Measurements from ENCODE around the gene DLGAP1.

The DLGAP1 gene

DNA sequence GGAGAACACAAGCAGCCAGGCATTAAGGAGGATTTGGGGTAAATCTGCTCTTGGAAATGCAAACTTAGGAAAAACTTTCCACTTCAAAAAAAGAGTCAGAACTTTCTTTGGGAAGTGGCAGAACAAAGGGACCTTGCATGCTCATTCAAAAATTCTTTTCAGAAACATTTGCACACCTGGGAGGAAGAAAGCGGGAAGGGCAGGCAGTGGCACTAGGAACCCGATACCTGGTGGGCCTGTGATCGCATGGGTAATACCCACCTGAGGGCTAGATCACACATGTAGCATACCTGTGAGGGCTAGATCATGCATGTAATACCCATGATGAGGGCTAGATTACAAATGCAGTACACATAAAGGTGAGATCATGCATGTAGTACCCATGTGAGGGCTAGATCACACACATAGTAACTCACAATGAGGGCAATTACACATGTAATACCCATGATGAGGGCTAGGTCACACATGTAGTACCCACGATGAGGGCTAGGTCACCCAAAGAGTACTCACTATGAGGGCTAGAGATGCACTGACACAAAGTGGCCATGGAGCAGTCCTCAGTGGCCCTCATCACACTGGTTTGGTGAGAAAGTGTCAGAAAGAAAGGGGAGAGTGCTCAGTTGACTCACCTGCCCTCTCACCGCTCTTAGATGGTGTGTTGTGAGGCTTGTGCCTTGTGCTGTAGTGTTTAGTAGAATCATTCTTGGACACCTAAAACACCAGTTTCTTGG lies 212.5 kb downstream of the DLGAP1 start:
- no peak for DNase-seq (ENCODE audit: low read depth, low spot score)

- DNase-seq (ENCODE audit: low read depth, low spot score) = no peak
Observed at GRCh38 chr18:4241090-4241617, 214.0 kb downstream of the DLGAP1 start.

GRCh38 chr18:4238966-4239365 lies 216.1 kb downstream of the DLGAP1 start:
- DNase-seq (ENCODE audit: low read depth, low spot score) = no peak

DNA sequence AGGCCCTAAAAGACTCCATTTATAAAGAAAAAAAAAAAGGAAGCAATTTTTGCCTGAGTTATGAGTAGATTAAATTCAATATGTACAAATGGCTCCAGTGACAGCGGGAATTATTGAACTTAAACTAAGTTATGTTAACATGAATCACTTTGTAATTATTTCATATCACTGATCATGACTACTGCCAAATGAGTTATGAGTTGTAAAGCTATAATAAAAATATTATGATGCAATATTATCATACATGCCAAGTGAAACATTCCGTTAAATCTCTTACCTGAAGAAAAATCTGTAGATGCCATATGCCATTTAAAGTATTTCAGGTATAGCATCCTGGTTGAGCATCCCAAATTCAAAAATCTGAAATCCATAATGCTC lies 217.5 kb downstream of the DLGAP1 start:
- DNase-seq (ENCODE audit: low read depth, low spot score) = no peak

DNA sequence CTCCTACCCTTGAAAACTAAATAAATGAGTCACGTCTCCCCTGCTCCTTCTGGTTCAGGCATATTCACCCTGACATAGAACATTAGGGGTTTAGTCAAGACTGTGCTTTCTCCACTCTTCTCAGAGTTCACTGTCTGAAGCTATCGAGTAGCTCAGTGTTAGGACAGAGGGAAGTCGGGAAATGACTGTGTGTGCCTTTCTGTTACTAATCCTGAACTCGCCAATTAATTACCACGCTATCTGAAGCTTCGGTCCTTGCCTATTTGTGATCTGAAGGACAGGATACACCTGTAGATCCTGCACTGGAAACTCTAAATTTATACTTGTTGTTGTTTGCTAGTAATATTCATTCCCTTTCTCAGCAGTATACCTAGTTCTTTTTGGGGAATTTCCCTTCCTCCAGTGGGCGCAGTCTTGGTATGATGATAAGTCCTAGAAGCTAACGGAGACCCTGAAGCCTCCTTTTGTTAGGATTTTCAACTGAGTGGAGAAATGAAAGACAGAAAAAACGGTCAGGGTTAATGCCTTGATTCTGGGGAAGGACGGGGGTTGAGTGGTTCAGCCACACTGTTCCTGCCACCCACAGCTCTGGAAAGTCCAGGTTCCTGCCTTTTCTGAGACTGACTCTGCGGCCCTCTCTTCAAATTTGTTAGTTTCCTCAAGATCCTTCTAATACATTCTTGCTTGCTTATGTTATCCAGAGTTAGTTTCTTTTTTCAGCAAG lies 218.0 kb downstream of the DLGAP1 start:
- DNase-seq (ENCODE audit: low read depth, low spot score) = no peak

- DNase-seq (ENCODE audit: low read depth, low spot score) = no peak
Observed at GRCh38 chr18:4233468-4233867, 221.6 kb downstream of the DLGAP1 start.

- DNase-seq (ENCODE audit: low read depth, low spot score) = no peak
Observed at GRCh38 chr18:4232656-4233055, 222.5 kb downstream of the DLGAP1 start.

DNA sequence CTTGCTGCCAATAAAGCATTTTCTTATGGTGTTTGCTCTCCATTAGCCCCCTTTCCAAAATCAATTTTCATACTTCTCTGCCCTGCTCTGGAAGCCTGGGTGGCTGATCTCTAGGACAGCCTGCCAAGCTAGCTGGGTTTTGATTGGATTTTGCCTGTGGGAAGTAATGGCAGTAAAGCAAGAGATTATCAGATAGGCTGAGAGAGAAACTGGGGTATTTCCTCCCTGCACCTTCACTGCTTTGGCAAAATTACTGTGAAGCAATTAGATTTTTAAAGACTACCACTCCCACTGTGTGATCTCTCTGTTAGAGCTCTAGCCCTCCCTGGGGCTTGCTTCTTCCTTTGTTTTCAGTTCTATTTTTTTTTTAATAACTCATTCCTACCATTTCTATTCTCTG lies 223.8 kb downstream of the DLGAP1 start:
- no peak for DNase-seq (ENCODE audit: low read depth, low spot score)

DNA sequence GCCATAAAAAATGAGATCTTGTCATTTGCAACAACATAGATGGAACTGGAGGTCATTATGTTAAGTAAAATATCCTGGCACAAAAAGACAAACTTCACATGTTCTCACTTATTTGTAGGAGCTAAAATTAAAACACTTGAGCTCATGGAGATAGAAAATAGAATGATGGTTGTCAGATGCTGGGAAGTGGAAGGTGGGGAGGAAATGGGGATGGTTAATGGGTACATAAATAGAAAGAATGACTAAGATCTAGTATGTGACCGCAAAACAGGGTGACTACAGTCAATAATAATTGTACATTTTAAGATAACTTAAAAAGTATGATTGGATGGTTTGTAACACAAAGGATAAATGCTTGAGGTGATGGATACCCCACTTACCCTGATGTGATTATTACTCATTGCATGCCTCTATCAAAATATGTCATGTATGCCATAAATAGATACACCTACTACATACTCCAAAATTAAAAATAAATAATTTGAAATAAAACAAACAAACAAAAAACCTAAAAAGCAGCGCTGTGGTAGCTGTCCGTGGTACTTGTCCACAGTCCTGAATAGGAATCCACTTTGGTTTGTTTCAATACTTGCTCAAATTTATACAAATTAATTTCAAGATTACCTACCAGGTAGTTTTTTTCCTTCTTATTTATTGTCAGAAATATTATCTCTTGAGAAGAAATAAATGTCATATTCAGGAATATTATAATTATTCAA lies 224.5 kb downstream of the DLGAP1 start:
- DNase-seq (ENCODE audit: low read depth, low spot score) = no peak

- DNase-seq (ENCODE audit: low read depth, low spot score) = no peak
Observed at GRCh38 chr18:4224031-4224704, 230.9 kb downstream of the DLGAP1 start.

GRCh38 chr18:4211111-4211837 lies 243.8 kb downstream of the DLGAP1 start:
- DNase-seq (ENCODE audit: low read depth, low spot score) = no peak

DNA sequence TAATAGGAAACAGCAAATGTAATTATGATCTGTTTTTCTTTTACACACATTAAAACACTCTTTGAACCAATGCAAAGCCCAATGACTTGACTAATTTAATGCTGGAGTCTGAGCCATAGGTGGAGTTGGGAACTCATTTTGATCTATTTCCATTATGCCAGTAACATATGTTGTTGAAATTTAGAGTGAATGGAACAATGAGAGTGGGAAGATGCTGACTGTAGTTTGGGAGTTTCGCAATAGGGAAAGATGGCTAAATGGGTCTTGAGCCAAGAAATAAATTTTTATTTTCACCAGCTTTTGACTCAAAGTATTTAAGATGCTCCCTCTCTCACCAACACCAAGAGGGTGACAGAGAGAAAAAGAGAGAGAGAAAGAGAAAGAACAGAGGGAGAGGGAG lies 246.7 kb downstream of the DLGAP1 start:
- DNase-seq (ENCODE audit: low read depth, low spot score) = no peak

DNA sequence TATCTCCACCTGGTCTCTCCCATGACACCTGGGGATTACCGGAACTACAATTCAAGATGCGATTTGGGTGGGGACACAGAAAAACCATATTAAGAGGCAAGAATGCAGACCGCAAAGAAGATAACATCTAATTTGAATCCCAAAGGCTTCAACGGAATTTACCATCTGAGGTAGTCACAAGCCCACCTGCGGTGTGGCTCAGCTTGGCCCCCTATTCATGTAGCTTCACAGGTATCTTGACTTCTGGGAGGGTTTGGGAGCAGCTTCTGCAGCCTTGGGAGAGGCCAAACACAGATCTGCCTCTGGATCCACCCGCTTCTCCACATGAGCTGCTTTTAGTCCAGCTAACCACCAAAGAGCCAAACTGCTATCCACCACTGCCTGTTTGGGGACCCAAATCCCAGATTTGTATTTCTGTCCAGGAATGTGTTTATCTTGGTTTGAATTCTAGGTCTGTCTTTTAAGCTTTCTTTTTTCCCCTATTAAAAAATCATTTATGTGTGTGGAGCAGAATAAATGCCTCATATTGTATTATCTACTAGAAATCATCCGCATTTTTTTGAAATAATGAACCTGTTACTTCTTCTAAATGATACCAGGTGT lies 247.6 kb downstream of the DLGAP1 start:
- no peak for DNase-seq (ENCODE audit: low read depth, low spot score)

DNA sequence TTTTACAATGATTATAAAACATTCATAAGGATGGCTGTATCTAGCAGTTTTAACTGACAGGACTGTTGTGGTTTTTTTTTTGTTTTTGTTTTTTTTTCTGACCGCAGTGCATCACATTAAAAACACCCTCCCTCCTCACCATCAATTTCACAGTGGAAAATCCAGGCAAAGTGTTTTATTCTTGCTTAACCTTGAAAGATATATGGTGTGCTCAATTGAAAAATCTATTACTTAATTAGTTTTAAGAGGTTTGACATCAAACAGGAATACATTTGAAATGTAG lies 250.7 kb downstream of the DLGAP1 start:
- no peak for DNase-seq (ENCODE audit: low read depth, low spot score)

DNA sequence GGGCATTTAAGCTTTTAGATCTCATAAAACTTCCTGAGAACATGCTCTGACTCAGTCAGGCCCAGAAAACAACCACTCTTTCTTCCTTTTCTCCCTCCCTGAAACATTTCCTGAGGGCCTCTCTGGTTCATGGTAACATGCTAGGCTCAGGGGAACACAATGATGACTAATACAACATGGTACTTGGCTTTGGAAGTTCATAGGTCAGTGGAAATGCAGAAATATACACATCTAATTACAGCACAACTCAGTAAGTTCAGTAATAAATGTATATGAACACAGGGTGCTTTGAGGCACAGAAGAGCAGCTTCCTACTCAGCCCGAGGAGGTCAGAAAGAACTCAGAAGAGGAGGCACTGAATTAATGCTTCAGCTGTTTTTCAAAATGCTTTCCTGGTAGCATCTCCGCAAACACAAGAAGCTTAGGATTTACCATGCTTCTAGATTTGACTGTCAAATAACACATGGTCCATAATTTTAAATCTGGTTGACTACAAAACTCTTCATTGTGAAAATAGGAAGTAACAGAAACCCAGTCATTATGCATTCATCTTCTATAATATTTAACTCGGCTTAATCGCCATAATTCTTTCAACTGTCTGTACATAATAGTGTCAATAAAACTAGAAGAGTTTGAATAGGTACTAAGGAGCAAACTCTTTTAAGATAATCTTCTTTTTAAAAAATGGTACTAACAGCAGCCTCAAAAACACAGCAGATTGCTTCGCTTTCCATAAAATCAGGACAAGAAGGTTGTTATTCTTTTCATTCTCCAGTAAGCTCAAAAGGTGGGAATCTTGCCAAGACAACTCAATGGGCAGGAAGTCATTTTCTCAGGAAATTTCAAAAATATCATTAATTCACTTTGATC lies 251.3 kb downstream of the DLGAP1 start:
- no peak for DNase-seq (ENCODE audit: low read depth, low spot score)

DNA sequence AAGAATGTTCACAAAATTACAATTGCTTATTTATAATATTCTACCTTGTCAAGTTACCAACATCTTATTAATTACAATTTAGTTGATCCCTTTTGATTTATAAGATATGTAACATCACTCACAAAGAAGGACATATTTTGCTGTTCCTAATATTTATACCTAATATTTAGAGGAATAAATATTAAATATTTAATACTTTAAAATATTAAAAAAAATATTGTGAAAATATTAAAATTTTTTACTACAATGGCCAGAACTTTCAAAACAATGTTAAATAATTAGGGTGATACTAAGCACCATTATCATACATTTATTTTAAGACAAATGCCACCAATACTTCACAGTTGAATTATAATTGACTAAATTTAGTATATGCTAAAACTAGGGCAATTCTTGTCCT lies 254.7 kb downstream of the DLGAP1 start:
- no peak for DNase-seq (ENCODE audit: low read depth, low spot score)

- DNase-seq (ENCODE audit: low read depth, low spot score) = no peak
Observed at GRCh38 chr18:4198956-4199355, 256.2 kb downstream of the DLGAP1 start.

DNA sequence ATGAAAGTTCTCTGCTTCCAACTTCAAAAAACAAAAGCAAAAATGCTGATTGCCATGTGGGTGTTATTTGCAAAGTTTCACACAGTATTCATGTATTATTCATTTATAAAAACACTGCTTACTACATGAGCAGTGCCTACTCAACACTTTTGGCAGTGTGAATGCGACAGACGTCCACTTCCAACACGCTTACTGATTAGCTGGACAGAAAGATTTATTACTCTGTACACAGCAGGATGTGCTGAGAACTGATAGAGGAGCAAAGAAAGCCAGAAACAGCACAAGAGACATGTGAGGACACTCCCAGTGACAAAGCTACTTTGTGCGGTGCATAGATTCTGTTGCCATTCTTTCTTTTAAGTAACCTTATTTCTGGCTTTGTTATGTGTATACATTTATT lies 258.8 kb downstream of the DLGAP1 start:
- no peak for DNase-seq (ENCODE audit: low read depth, low spot score)

- DNase-seq (ENCODE audit: low read depth, low spot score) = no peak
Observed at GRCh38 chr18:4193086-4193485, 262.0 kb downstream of the DLGAP1 start.

Measured in activated CD4-positive, CD25-positive, alpha-beta regulatory T cell treated with anti-CD3 and anti-CD28 coated beads, Interleukin-2, amount 50 U/mL, for 16 hours (primary cell).